Measurements from ENCODE around the gene RFX8.

- TF ChIP-seq EP300 (IDR thresholded peaks at IDR 0.05): no peak
- TF ChIP-seq POLR2A (IDR thresholded peaks at IDR 0.05; ENCODE audit: low read length): no peak
- no peak for TF ChIP-seq HDAC2 (IDR thresholded peaks at IDR 0.05)
- no peak for TF ChIP-seq CTCF (IDR thresholded peaks at IDR 0.05)
- TF ChIP-seq MAFK (IDR thresholded peaks at IDR 0.05; ENCODE audit: partially characterized antibody): no peak
- no peak for TF ChIP-seq HES2 (IDR thresholded peaks at IDR 0.05)
- TF ChIP-seq RCOR1 (IDR thresholded peaks at IDR 0.05; ENCODE audit: low read depth, low read length): no peak
These were observed 120.2 kb downstream of the RFX8 start for GRCh38 chr2:101354420-101355311.
